HG03066 (cell line): ENCODE results near the gene BCAS3.

Experiments used
- ATAC-seq: cut with Tn5 transposase; IDR thresholded peaks from one replicate; pipeline ENCODE4 v1.9.1; 2021; ENCODE audit warnings: low read depth; ENCODE audit not compliant: unreplicated experiment

The BCAS3 gene

GRCh38 chr17:61296058-61296457 is 618.4 kb downstream of the BCAS3 start:
- no peak for ATAC-seq

DNA sequence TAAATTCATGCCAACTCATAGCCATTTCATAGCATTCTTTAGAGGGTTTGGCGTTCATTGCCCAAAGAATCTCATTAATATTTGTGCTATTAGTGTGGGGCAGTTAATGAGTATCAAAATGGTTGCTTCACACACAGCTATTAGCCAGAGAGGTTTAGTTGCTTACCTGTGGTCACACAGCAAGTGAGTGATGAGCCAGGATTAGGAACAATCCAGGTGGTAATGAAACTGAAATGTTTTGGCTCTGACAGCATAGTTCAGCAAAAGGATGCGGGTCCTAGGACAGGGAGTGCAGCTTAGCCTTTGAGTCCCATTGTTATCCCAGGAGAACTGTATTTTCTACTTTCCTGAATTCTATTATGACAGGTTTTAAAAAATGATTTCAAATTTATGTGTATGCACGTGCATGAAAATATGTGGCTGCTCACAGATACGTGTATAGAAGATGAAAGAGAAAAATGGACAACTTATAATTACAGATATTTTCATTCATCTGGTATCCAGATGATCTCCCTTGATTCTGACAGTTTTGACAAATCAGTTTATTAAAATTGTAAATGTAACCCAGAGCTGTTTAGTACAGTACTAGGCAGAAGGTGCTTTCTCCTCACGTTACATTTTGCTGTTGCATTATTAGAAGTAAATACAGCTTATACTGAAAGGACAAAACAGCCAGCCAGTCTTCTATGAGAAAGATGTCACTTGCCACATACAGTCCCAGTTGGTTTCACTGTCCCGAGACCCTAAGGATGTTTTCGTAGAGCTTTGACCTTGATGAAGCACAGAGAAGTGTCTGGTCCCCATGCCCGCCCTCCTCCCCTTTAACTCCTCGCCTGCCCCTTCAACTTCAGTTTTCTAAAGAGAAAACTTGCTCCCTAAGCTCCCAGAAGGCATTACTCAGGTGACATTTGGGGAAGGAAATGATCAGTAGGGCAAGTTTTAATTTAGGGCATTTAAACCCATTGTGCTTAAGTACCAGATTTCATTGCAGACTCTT is 622.2 kb downstream of the BCAS3 start:
- no peak for ATAC-seq

DNA sequence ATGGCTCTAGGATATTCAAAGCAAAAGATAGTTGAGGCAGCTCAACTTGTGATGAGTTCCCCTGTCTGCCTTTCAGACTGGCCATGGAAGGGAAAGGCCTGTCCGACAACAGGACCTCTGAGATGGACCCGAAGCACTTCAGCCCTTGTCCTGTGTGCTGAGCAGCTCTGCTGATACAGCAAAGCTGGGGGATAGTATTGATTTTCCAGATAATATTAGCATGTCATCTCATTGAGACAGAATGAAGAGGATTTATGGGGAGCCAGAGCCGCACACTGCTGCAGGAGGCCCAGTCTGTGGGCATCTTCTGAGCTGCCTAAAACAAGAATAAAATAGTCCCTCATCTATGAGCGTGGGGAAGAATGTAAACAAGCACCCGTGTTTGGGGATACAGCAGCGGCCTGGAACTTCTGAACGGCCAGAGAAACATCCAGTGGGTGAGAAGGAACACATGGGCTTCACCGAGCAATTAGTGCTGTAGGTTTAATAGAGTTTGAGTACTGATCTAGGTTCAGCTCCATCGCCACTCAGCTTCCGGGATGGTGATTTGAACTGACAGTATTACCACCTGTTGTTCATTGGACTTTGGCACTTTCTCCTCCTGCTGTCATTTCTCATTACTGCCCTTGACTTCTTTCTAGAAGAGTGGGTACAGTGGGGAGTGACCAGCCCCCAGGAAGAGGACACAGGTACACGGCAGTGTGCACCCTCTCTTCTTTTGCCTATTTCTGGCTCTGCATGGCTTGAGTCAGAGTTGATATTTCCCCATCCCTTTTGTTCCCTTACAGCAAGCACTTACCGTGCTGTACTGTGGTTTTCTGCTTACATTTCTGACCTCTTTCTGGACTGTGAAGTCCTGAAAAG is 625.5 kb downstream of the BCAS3 start:
- no peak for ATAC-seq

DNA sequence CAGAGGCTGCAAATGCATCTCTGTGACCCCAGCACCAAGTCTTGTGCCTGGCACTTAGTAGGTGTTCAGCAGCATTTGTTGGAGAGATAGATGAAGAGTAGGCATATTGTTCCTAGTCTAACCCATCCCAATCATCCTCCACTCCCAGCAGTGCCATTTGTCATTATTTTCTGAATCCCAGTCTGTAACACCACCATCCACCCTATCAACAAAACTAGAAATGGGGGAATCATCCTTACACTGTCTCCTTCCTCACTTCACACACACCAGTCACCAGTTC is 626.1 kb downstream of the BCAS3 start:
- no peak for ATAC-seq

- ATAC-seq: no peak
These were observed 627.4 kb downstream of the BCAS3 start for GRCh38 chr17:61305024-61305423.

DNA sequence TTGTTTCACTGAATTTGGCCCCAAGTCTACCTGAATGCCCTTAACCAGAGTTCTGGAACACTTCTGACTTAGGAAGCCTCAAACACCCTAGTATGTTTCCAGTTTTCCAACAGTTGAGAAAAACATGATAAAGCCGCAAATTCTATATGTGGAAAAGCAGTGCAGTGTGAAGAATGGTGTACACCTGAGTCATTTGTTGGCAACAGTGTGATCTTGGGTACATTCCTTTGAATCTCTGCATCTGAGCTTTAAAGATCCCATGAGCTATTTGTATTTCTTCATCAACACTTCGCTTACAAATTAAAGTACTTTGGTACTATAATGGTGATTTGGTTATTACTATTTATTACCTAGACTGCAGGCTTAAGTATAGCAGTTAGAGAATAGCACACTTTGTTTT is 628.4 kb downstream of the BCAS3 start:
- ATAC-seq: no peak

- no peak for ATAC-seq
These were observed 630.5 kb downstream of the BCAS3 start for GRCh38 chr17:61307905-61308886.

- no peak for ATAC-seq
These were observed 632.0 kb downstream of the BCAS3 start for GRCh38 chr17:61309362-61310256.

GRCh38 chr17:61310590-61310989 is 632.9 kb downstream of the BCAS3 start:
- ATAC-seq: no peak

DNA sequence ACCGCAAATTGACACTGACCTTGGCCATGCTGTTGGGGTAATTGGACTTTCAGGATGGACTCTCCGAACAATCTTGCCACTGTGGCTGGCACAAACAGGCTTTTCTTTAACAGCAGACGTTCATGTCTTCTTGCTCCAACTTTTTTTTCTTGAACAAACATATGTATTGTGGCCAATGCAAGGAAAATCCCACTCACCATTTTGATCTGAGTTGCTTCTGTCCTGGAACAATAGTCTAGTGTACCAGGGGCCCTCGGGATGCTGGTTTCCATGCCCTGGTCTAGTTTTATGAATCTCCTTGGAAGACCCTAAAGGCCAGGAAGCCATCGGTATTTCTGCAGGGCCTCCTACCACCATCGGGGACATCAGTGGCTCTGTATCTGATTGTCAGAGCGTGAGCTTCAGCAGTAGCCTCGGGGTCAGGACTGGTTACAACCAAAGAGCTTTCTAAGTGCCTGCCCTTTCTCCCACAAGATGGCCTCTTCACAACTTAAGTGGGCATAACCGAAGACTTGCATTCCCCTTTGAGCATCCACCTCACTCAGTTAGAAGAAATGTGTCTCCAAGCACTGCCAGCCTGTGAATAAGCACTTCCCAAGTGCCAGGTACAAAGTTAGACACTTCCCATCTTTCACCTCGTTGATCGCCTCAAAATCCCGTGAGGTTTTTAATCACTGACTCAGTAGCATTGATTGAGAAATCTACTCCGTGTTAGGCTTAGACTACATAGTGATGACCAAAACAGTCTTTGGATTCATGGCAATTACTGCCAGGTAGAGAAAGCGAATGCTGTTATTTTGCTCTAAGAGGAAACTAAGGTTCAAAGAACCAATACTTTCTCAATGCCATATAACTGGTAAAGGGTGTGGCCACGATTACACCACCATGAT is 635.0 kb downstream of the BCAS3 start:
- no peak for ATAC-seq

DNA sequence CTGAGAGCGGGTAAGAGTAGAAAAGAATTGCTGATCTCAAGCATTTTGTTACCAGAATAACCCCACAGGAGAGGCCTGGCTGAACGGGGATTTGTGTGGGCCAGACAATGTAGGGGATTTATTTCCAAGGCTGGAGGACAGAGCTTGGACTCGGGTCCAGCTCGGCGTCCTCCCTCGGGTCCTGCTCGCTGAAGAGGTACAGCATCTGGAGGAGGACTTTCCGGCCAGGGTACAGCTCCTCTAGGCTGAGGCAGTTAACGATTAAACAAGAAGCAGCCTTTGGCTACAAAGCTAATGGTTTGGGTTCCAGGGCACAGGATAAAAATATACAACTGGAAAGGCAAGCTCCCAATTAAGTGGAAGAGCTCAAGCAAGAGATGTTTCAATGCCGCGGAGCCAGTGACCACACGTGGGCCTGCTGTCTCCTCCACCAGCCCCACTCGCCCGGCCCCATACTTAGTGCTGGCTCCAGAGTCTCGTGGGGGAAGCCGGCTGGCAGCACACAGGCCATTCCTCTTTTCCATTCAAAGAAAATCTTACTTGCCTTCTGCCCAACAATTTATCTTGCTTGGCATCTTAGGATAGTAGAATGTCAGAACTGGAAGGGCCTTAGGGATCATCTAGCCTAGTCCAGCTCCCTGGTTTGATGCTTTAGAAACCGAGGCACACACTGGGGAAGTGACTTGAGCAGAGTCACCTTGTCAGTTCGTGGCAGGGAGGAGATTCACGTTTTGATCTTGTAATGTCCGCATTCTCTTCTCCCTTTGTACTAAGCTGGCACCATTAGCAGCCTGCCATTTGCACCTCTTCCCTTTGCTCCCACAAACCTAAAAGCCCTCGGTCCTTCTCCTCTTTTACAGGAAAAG is 636.0 kb downstream of the BCAS3 start:
- ATAC-seq: no peak

GRCh38 chr17:61314368-61315078 is 636.9 kb downstream of the BCAS3 start:
- ATAC-seq: no peak

GRCh38 chr17:61316633-61317032 is 639.0 kb downstream of the BCAS3 start:
- no peak for ATAC-seq

- ATAC-seq: no peak
These were observed 640.1 kb downstream of the BCAS3 start for GRCh38 chr17:61317779-61318178.

- ATAC-seq: no peak
These were observed 641.0 kb downstream of the BCAS3 start for GRCh38 chr17:61318684-61319098.

GRCh38 chr17:61321344-61321743 is 643.7 kb downstream of the BCAS3 start:
- ATAC-seq: no peak
